Tibial nerve (tissue), 4 donors: ENCODE data around the gene MTMR3. TPM values are rescaled to one million over a fixed set of nuclear protein-coding genes. Genes with fewer than 3 reads are reported as not detected.

ENCODE experiments used
- DNase-seq, 2 donors: peaks; one replicate each; pipeline ENCODE4 v3.0.0-alpha.2; 2019; ENCODE audit warnings: low spot score in 2 of 2
- H3K27ac ChIP-seq, 4 donors: fragments of 200-600 bp; sonication (generic) in 3 of 4; one replicate each; pipeline ENCODE4 v1.5.1; 2017 to 2019; ENCODE audit warnings: mild to moderate bottlenecking in 1 of 4
- H3K27me3 ChIP-seq, 2 donors: fragments of 200-600 bp; sonication (generic) in 1 of 2; one replicate each; pipeline versions ENCODE4 v1.5.1 to v1.6.0; 2017 to 2019
- H3K36me3 ChIP-seq, 3 donors: fragments of 200-600 bp; sonication (generic); one replicate each; pipeline ENCODE4 v1.5.1; 2018 to 2019
- H3K4me1 ChIP-seq, 4 donors: fragments of 200-600 bp; sonication (generic) in 3 of 4; one replicate each; pipeline ENCODE4 v1.5.1; 2017 to 2019
- H3K4me3 ChIP-seq, 4 donors: fragments of 200-600 bp; sonication (generic) in 3 of 4; one replicate each; pipeline ENCODE4 v1.5.1; 2017 to 2019; ENCODE audit warnings: mild to moderate bottlenecking in 1 of 4, moderate library complexity in 1 of 4
- H3K9me3 ChIP-seq, 4 donors: fragments of 200-600 bp; sonication (generic) in 3 of 4; one replicate each; pipeline ENCODE4 v1.5.1; 2017 to 2019
- CTCF ChIP-seq, 5 experiments: fragments of 200-600 bp in 3 of 5; fragments of 450-650 bp in 2 of 5; sonication (generic) in 3 of 5; IDR thresholded peaks; one replicate each; pipeline ENCODE4 v1.5.1; 2016 to 2019; ENCODE audit warnings: antibody characterized with exemption in 5 of 5, mild to moderate bottlenecking in 3 of 5, moderate library complexity in 2 of 5
- EP300 ChIP-seq, 2 donors: sonication (generic); formaldehyde crosslinking; IDR thresholded peaks; one replicate each; pipeline ENCODE4 v1.6.1; 2017; ENCODE audit warnings: antibody characterized with exemption in 2 of 2, mild to moderate bottlenecking in 1 of 2
- POLR2A ChIP-seq, 2 donors: fragments of 450-650 bp; IDR thresholded peaks; one replicate each; pipeline ENCODE4 v1.6.1; 2017; ENCODE audit warnings: antibody characterized with exemption in 2 of 2, mild to moderate bottlenecking in 2 of 2, moderate library complexity in 2 of 2
- WGBS, 2 donors: methylation state at CpG; one replicate each; pipeline ENCODE4 v1.1.5; 2018; 5-methylcytosine and 5-hydroxymethylcytosine counted together
- total RNA-seq, 4 donors: library from RNA; depleted of rRNA; stranded (reverse); fragments of >200 nt; gene quantifications; one replicate each; pipeline ENCODE4 v1.1.0, GENCODE V29; 2016

Gene MTMR3
- total RNA-seq, 4 donors from 2014 or later = 56.1 to 91.2 (median 74.5) TPM

DNA sequence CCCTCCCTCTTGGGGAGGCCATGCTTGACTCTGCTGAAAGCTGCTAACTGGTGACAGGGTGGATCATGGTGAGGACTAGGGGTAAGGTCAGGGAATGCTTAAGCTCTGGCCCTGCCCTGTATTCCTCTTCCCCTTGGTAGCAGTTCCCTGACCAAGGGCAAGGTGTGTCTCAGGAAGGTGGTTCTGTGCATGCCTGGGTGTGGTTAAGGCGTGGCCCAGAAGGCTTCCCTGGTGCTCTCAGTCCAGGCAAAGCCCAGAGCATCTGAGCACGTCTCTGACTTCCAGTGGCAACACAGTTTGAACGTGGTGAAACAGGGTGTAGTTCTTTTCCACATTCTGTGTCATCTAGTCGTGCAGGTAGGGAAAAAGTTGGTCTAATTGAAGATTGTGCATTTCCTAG lies 144.2 kb downstream of the MTMR3 start:
- Histone ChIP-seq H3K27ac (peak overlapping the region in 2 of 4 donors; percentile 75 to 89), H3K4me1 (peaks cover 0 to 56% (median 20%) of the 10 kb centered on the region in 4 donors), H3K9me3 (no peaks in the 10 kb centered on the region), H3K27me3 (no peaks in the 10 kb centered on the region), H3K4me3 (no peak overlapping the region), H3K36me3 (peaks cover 0 to 62% (median 6%) of the 10 kb centered on the region in 3 donors)
- 65 to 73% methylated on average over 4 of the region's 4 CpGs for WGBS, 2 donors
- no peak for DNase-seq
- no peak for TF ChIP-seq POLR2A (IDR thresholded peaks at IDR 0.05)
- TF ChIP-seq CTCF (IDR thresholded peaks at IDR 0.05) = no peak
- no peak for TF ChIP-seq EP300 (IDR thresholded peaks at IDR 0.05)

- peaks cover 0 to 59% (median 6%) of the 10 kb centered on the region in 3 donors for H3K36me3 ChIP-seq
- no peak overlapping the region for H3K4me3 ChIP-seq
- WGBS, 2 donors = 36 to 39% methylated on average over 4 of the region's 4 CpGs
- no peak for DNase-seq
- H3K27ac ChIP-seq = peak overlapping the region in 3 of 4 donors; percentile 7 to 89 (median 75)
- no peaks in the 10 kb centered on the region for H3K9me3 ChIP-seq
- H3K4me1 ChIP-seq = peaks cover 0 to 57% (median 20%) of the 10 kb centered on the region in 4 donors
- TF ChIP-seq CTCF (IDR thresholded peaks at IDR 0.05) (no peak), POLR2A (IDR thresholded peaks at IDR 0.05) (no peak), EP300 (IDR thresholded peaks at IDR 0.05) (no peak)
- H3K27me3 ChIP-seq = no peaks in the 10 kb centered on the region
Measured at GRCh38 chr22:30027791-30028190, 144.8 kb downstream of the MTMR3 start.

GRCh38 chr22:30028731-30029130 lies 145.8 kb downstream of the MTMR3 start:
- peaks cover 0 to 66% (median 20%) of the 10 kb centered on the region in 4 donors for H3K4me1 ChIP-seq
- 49 to 70% methylated on average over 6 of the region's 6 CpGs for WGBS, 2 donors
- H3K36me3 ChIP-seq = peaks cover 0 to 50% (median 6%) of the 10 kb centered on the region in 3 donors
- no peaks in the 10 kb centered on the region for H3K9me3 ChIP-seq
- no peak overlapping the region for H3K4me3 ChIP-seq
- H3K27me3 ChIP-seq = no peaks in the 10 kb centered on the region
- H3K27ac ChIP-seq = peak overlapping the region in 2 of 4 donors; percentile 75 to 89
- TF ChIP-seq EP300 (IDR thresholded peaks at IDR 0.05) (peak in 1 of 2 donors; percentile 69), POLR2A (IDR thresholded peaks at IDR 0.05) (no peak)
- DNase-seq = no peak

DNA sequence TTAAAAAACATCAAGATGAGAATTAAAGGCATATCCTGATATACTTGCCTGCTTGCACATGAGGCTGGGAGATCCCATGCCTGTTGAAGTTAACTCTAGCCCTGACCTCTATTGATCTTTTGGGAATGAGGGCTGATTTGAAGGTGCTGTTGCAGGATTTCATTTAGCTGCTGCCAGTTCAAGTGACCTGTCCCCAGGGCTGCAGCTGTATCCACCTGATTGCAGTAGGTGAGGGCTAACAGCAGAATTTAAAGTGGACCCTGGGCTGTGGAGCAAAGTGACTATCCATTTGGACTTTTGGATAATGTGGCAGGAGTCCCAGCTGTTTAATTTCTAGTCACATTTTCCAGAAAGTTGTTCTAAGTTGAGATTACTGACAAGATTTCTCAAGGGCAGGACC lies 146.5 kb downstream of the MTMR3 start:
- peak overlapping the region in 2 of 4 donors; percentile 57 to 75 for H3K27ac ChIP-seq
- peaks cover 0 to 72% (median 20%) of the 10 kb centered on the region in 4 donors for H3K4me1 ChIP-seq
- H3K27me3 ChIP-seq = no peaks in the 10 kb centered on the region
- H3K4me3 ChIP-seq = no peak overlapping the region
- DNase-seq = no peak
- no peak for TF ChIP-seq POLR2A (IDR thresholded peaks at IDR 0.05)
- no peak for TF ChIP-seq CTCF (IDR thresholded peaks at IDR 0.05)
- no peak for TF ChIP-seq EP300 (IDR thresholded peaks at IDR 0.05)
- H3K36me3 ChIP-seq = peaks cover 0 to 42% (median 6%) of the 10 kb centered on the region in 3 donors
- H3K9me3 ChIP-seq = no peaks in the 10 kb centered on the region

GRCh38 chr22:30030329-30030728 lies 147.4 kb downstream of the MTMR3 start:
- no peak overlapping the region for H3K4me3 ChIP-seq
- peaks cover 0 to 34% (median 6%) of the 10 kb centered on the region in 3 donors for H3K36me3 ChIP-seq
- DNase-seq = no peak
- H3K9me3 ChIP-seq = no peaks in the 10 kb centered on the region
- peaks cover 0 to 72% (median 20%) of the 10 kb centered on the region in 4 donors for H3K4me1 ChIP-seq
- TF ChIP-seq POLR2A (IDR thresholded peaks at IDR 0.05) = no peak
- TF ChIP-seq CTCF (IDR thresholded peaks at IDR 0.05) = no peak
- peak overlapping the region in 1 of 4 donors; percentile 48 for H3K27ac ChIP-seq
- H3K27me3 ChIP-seq = no peaks in the 10 kb centered on the region
- WGBS, 2 donors = 67 to 83% methylated on average over 5 of the region's 5 CpGs
